ENCODE results near the gene METTL1. TPM values are rescaled to one million over a fixed set of nuclear protein-coding genes. Genes with fewer than 3 reads are reported as not detected.
A peak's percentile ranks its signal among the peaks of the same experiment; 100 is the strongest.
"Not testable (repeated sequence)": the region's sequence is repeated elsewhere in the genome, so short reads cannot be mapped to it uniquely, and the experiment has no call there.

METTL1 gene
- 23.4 TPM for total RNA-seq
- polyA plus RNA-seq (ENCODE audit: insufficient read depth, low read depth, low replicate concordance) = 69.4 TPM
- long read RNA-seq, donor 1, partial matches to known transcripts = 0 of 2 reads
- long read RNA-seq, donor 1, other reads (novel, unspliced or antisense) = 0 of 2 reads
- long read RNA-seq, donor 2, transcript METTL1-202 (6 exons, 2,066 nt) = major isoform, 8 of 8 reads
- long read RNA-seq, donor 2, partial matches to known transcripts = 0 of 8 reads
- long read RNA-seq, donor 2, other reads (novel, unspliced or antisense) = 0 of 8 reads
- long read RNA-seq, donor 3, transcript METTL1-202 (6 exons, 2,066 nt) = major isoform, 6 of 47 reads
- long read RNA-seq, donor 3, partial matches to known transcripts = 13 of 47 reads
- long read RNA-seq, donor 3, other reads (novel, unspliced or antisense) = 26 of 47 reads
- long read RNA-seq, donor 4, partial matches to known transcripts = 0 of 4 reads
- long read RNA-seq, donor 4, other reads (novel, unspliced or antisense) = 0 of 4 reads
- long read RNA-seq, donor 5, partial matches to known transcripts = 0 of 1 reads
- long read RNA-seq, donor 5, other reads (novel, unspliced or antisense) = 0 of 1 reads
- long read RNA-seq, donor 6, transcript METTL1-202 (6 exons, 2,066 nt) = major isoform, 7 of 8 reads
- long read RNA-seq, donor 6, partial matches to known transcripts = 0 of 8 reads
- long read RNA-seq, donor 6, other reads (novel, unspliced or antisense) = 0 of 8 reads
- long read RNA-seq, donor 7, transcript METTL1-202 (6 exons, 2,066 nt) = major isoform, 12 of 19 reads
- long read RNA-seq, donor 7, partial matches to known transcripts = 1 of 19 reads
- long read RNA-seq, donor 7, other reads (novel, unspliced or antisense) = 6 of 19 reads
- long read RNA-seq, donor 8, transcript METTL1-202 (6 exons, 2,066 nt) = major isoform, 5 of 7 reads
- long read RNA-seq, donor 8, partial matches to known transcripts = 0 of 7 reads
- long read RNA-seq, donor 8, other reads (novel, unspliced or antisense) = 0 of 7 reads
- long read RNA-seq, donor 9, partial matches to known transcripts = 0 of 3 reads
- long read RNA-seq, donor 9, other reads (novel, unspliced or antisense) = 0 of 3 reads
- long read RNA-seq, donor 10, partial matches to known transcripts = 0 of 4 reads
- long read RNA-seq, donor 10, other reads (novel, unspliced or antisense) = 0 of 4 reads

GRCh38 chr12:57771873-57772428 lies at the start of gene METTL1:
Gene METTL1, minus strand, starts transcription at chr12:57772105. Its CDS starts 22 bp downstream, at chr12:57772083.
- TF ChIP-seq, protein P1, sequence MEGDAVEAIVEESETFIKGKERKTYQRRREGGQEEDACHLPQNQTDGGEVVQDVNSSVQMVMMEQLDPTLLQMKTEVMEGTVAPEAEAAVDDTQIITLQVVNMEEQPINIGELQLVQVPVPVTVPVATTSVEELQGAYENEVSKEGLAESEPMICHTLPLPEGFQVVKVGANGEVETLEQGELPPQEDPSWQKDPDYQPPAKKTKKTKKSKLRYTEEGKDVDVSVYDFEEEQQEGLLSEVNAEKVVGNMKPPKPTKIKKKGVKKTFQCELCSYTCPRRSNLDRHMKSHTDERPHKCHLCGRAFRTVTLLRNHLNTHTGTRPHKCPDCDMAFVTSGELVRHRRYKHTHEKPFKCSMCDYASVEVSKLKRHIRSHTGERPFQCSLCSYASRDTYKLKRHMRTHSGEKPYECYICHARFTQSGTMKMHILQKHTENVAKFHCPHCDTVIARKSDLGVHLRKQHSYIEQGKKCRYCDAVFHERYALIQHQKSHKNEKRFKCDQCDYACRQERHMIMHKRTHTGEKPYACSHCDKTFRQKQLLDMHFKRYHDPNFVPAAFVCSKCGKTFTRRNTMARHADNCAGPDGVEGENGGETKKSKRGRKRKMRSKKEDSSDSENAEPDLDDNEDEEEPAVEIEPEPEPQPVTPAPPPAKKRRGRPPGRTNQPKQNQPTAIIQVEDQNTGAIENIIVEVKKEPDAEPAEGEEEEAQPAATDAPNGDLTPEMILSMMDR (IDR thresholded peaks at IDR 0.05; ENCODE audit: borderline replicate concordance, extremely low read depth, insufficient read depth) = no peak
- Histone ChIP-seq H3K27ac (ENCODE audit: low read depth in 2 of 2, low read length in 2 of 2) (peak within 1 kb of the TSS; percentile 91 to 96), H3K9me3 (ENCODE audit: control insufficient read depth in 2 of 3, insufficient read depth in 1 of 3, low read length in 3 of 3) (no peaks in the 10 kb centered on the region), H3K4me1 (ENCODE audit: control insufficient read depth in 2 of 3, insufficient read depth in 2 of 3, low read depth in 1 of 3, low read length in 3 of 3) (peaks cover 0 to 7% (median 0%) of the 10 kb centered on the region in 3 donors), H3K9ac (ENCODE audit: low read length in 3 of 3) (peak within 1 kb of the TSS; percentile 61 to 86 (median 83)), H3K36me3 (ENCODE audit: control insufficient read depth in 2 of 3, insufficient read depth in 3 of 3, low read length in 3 of 3) (peaks cover 0 to 4% (median 0%) of the 10 kb centered on the region in 3 donors), H3K27me3 (ENCODE audit: control insufficient read depth, insufficient read depth, low read length) (peaks cover under 1% of the 10 kb centered on the region), H3K4me3 (ENCODE audit: low read length in 3 of 3) (peak within 1 kb of the TSS; percentile 81 to 95 (median 89))
- DNase-seq (peak; percentile 97 to 99 (median 98)), FAIRE-seq (no peak)
- intact Hi-C loops (cut with DNase I) = no loop called here

GRCh38 chr12:57821015-57821414 lies 49.1 kb upstream of the METTL1 start:
- peaks cover 0 to 14% (median 11%) of the 10 kb centered on the region in 3 donors for H3K4me1 ChIP-seq (ENCODE audit: control insufficient read depth in 2 of 3, insufficient read depth in 2 of 3, low read depth in 1 of 3, low read length in 3 of 3)

DNA sequence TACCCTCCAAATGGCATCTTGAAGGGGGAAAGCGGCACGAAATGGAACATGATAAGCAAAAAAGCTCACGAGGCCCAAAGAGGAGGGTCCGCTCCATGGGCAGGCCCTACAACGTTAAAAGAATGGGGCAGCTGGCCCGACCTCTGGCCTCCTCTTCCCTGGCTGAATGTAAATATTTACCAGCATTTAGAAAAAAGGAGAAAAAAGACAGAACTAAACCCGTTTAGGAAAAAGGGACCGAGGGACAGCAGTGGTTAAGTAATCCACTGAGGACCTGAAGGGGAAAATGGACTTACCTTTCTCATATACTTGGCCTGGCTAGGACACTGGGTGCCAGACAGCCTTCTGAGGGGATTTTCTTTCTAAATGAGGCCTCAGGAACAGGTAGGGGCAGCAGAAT lies 48.2 kb upstream of the METTL1 start:
- H3K27ac ChIP-seq (ENCODE audit: low read depth in 2 of 2, low read length in 2 of 2); H3K9ac ChIP-seq (ENCODE audit: low read length in 3 of 3); DNase-seq; FAIRE-seq; intact Hi-C loops (cut with DNase I); H3K4me3 ChIP-seq (ENCODE audit: low read length in 3 of 3); H3K27me3 ChIP-seq (ENCODE audit: control insufficient read depth, insufficient read depth, low read length); H3K9me3 ChIP-seq (ENCODE audit: control insufficient read depth in 2 of 3, insufficient read depth in 1 of 3, low read length in 3 of 3): not testable (repeated sequence)
- H3K4me1 ChIP-seq (ENCODE audit: control insufficient read depth in 2 of 3, insufficient read depth in 2 of 3, low read depth in 1 of 3, low read length in 3 of 3) = peaks cover 0 to 22% (median 16%) of the 10 kb centered on the region in 3 donors
- H3K36me3 ChIP-seq (ENCODE audit: control insufficient read depth in 2 of 3, insufficient read depth in 3 of 3, low read length in 3 of 3) = peaks cover 12 to 47% (median 34%) of the 10 kb centered on the region in 3 donors

More at GRCh38 chr12:57821015-57821414, 49.1 kb upstream of the METTL1 start:
- peaks cover 17 to 54% (median 39%) of the 10 kb centered on the region in 3 donors for H3K36me3 ChIP-seq (ENCODE audit: control insufficient read depth in 2 of 3, insufficient read depth in 3 of 3, low read length in 3 of 3)
- H3K9me3 ChIP-seq (ENCODE audit: control insufficient read depth in 2 of 3, insufficient read depth in 1 of 3, low read length in 3 of 3); DNase-seq; H3K27ac ChIP-seq (ENCODE audit: low read depth in 2 of 2, low read length in 2 of 2); H3K9ac ChIP-seq (ENCODE audit: low read length in 3 of 3); H3K4me3 ChIP-seq (ENCODE audit: low read length in 3 of 3); H3K27me3 ChIP-seq (ENCODE audit: control insufficient read depth, insufficient read depth, low read length); FAIRE-seq; intact Hi-C loops (cut with DNase I): not testable (repeated sequence)

GRCh38 chr12:57817990-57818331 lies 46.1 kb upstream of the METTL1 start:
- Histone ChIP-seq H3K36me3 (ENCODE audit: control insufficient read depth in 2 of 3, insufficient read depth in 3 of 3, low read length in 3 of 3) (peaks cover 4 to 25% (median 12%) of the 10 kb centered on the region in 3 donors), H3K4me1 (ENCODE audit: control insufficient read depth in 2 of 3, insufficient read depth in 2 of 3, low read depth in 1 of 3, low read length in 3 of 3) (peaks cover 0 to 17% (median 16%) of the 10 kb centered on the region in 3 donors)
- H3K27me3 ChIP-seq (ENCODE audit: control insufficient read depth, insufficient read depth, low read length); DNase-seq; intact Hi-C loops (cut with DNase I); FAIRE-seq; H3K9ac ChIP-seq (ENCODE audit: low read length in 3 of 3); H3K27ac ChIP-seq (ENCODE audit: low read depth in 2 of 2, low read length in 2 of 2); H3K4me3 ChIP-seq (ENCODE audit: low read length in 3 of 3); H3K9me3 ChIP-seq (ENCODE audit: control insufficient read depth in 2 of 3, insufficient read depth in 1 of 3, low read length in 3 of 3): not testable (repeated sequence)
